ENCODE data around the gene TRIM75.
A peak's percentile ranks its signal among the peaks of the same experiment; 100 is the strongest.
"Not testable (repeated sequence)": the region's sequence is repeated elsewhere in the genome, so short reads cannot be mapped to it uniquely, and the experiment has no call there.

Gene TRIM75

GRCh38 chr4:165079476-165079875 lies 25.8 kb downstream of the TRIM75 start:
- DNase-seq: peak; percentile 35

- DNase-seq: not testable (repeated sequence)
Observed at GRCh38 chr4:165084787-165085186, 31.1 kb downstream of the TRIM75 start.

- no peak for DNase-seq
Observed at GRCh38 chr4:165085946-165086345, 32.3 kb downstream of the TRIM75 start.

GRCh38 chr4:165088366-165088765 lies 34.7 kb downstream of the TRIM75 start:
- DNase-seq: no peak

GRCh38 chr4:165092187-165092586 lies 38.5 kb downstream of the TRIM75 start:
- not testable (repeated sequence) for DNase-seq

GRCh38 chr4:165094873-165095272 lies 41.2 kb downstream of the TRIM75 start:
- DNase-seq: no peak

- no peak for DNase-seq
Observed at GRCh38 chr4:165095291-165095690, 41.6 kb downstream of the TRIM75 start.

GRCh38 chr4:165096776-165097175 lies 43.1 kb downstream of the TRIM75 start:
- DNase-seq: peak; percentile 18

GRCh38 chr4:165101641-165102040 lies 48.0 kb downstream of the TRIM75 start:
- no peak for DNase-seq

- DNase-seq: no peak
Observed at GRCh38 chr4:165106518-165106917, 52.9 kb downstream of the TRIM75 start.

Measured in MV-4-11 (cell line).